IPS DF 6.9 (cell line): ENCODE measurements around the gene FAF1.

Experiments
- DNase-seq: peaks from one replicate; pipeline ENCODE4 v3.0.0-alpha.2; 2013; ENCODE audit warnings: low read depth, low spot score
- H3K27ac ChIP-seq: one replicate; pipeline ENCODE4 v1.5.1; 2013; ENCODE audit warnings: low read length, control low read depth
- H3K27me3 ChIP-seq: 2 replicates; pipeline ENCODE4 v1.6.1; 2013; ENCODE audit warnings: mild to moderate bottlenecking, low read length; ENCODE audit not compliant: control insufficient read depth, insufficient read depth
- H3K36me3 ChIP-seq: 2 replicates; pipeline ENCODE4 v1.6.1; 2013; ENCODE audit warnings: low read length; ENCODE audit not compliant: control insufficient read depth, insufficient read depth
- H3K4me1 ChIP-seq: 2 replicates; pipeline ENCODE4 v1.6.1; 2013; ENCODE audit warnings: low read length; ENCODE audit not compliant: control insufficient read depth, insufficient read depth
- H3K4me3 ChIP-seq: 2 replicates; pipeline ENCODE4 v1.5.1; 2013; ENCODE audit warnings: mild to moderate bottlenecking, low read length
- H3K9me3 ChIP-seq: 2 replicates; pipeline ENCODE4 v1.6.1; 2013; ENCODE audit warnings: low read length, inconsistent platforms; ENCODE audit not compliant: control insufficient read depth, insufficient read depth
- WGBS: extraction: QIAGEN DNeasy Blood & Tissue Kit; methylation state at CpG from one replicate; pipeline ENCODE4 v1.1.7; 2013; ENCODE audit warnings: mixed read lengths, missing lambda C conversion rate; ENCODE audit not compliant: insufficient read length, insufficient coverage; 5-methylcytosine and 5-hydroxymethylcytosine counted together

Gene FAF1

DNA sequence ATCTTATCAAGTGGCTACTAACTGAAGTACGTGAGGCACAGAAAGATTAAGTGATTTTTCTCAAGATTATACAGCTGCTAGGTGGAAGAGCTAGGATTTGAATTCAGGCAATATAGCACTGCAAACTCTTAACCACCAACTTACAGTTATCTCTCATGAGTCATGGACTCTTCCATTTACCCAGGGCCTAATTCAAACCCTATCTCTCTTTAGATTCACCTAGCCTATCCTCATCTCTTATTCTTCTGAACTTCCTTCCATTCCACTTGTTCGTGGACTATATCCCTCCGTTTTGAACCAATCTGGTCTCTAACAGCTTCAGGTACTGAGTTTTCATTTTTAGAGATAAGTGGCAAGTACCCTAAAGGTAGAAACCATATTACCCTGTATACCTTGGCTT, 444.0 kb downstream of the FAF1 start:
- no CpG with 5 or more reads among the region's 3 CpGs for WGBS
- no peak for DNase-seq
- Histone ChIP-seq H3K27me3 (no peaks in the 10 kb centered on the region), H3K27ac (no peak overlapping the region), H3K4me1 (no peaks in the 10 kb centered on the region), H3K4me3 (no peak overlapping the region), H3K9me3 (no peaks in the 10 kb centered on the region), H3K36me3 (no peaks in the 10 kb centered on the region)

GRCh38 chr1:50508040-50508586, 452.0 kb downstream of the FAF1 start:
- no peak overlapping the region for H3K27ac ChIP-seq
- no peaks in the 10 kb centered on the region for H3K36me3 ChIP-seq
- H3K9me3 ChIP-seq, result no peaks in the 10 kb centered on the region
- H3K4me1 ChIP-seq, result no peaks in the 10 kb centered on the region
- no peak for DNase-seq
- H3K27me3 ChIP-seq, result no peaks in the 10 kb centered on the region
- H3K4me3 ChIP-seq, result no peak overlapping the region

GRCh38 chr1:50505427-50505826, 454.6 kb downstream of the FAF1 start:
- no peaks in the 10 kb centered on the region for H3K9me3 ChIP-seq
- H3K4me3 ChIP-seq, result no peak overlapping the region
- DNase-seq, result no peak
- H3K27me3 ChIP-seq, result no peaks in the 10 kb centered on the region
- no peak overlapping the region for H3K27ac ChIP-seq
- no peaks in the 10 kb centered on the region for H3K4me1 ChIP-seq
- H3K36me3 ChIP-seq, result no peaks in the 10 kb centered on the region

- Histone ChIP-seq H3K4me1 (no peaks in the 10 kb centered on the region), H3K36me3 (no peaks in the 10 kb centered on the region), H3K4me3 (no peak overlapping the region), H3K27me3 (no peaks in the 10 kb centered on the region), H3K9me3 (no peaks in the 10 kb centered on the region), H3K27ac (no peak overlapping the region)
- no CpG with 5 or more reads among the region's 1 CpG for WGBS
- DNase-seq, result no peak
Measured at GRCh38 chr1:50503515-50503914, 456.6 kb downstream of the FAF1 start.

DNA sequence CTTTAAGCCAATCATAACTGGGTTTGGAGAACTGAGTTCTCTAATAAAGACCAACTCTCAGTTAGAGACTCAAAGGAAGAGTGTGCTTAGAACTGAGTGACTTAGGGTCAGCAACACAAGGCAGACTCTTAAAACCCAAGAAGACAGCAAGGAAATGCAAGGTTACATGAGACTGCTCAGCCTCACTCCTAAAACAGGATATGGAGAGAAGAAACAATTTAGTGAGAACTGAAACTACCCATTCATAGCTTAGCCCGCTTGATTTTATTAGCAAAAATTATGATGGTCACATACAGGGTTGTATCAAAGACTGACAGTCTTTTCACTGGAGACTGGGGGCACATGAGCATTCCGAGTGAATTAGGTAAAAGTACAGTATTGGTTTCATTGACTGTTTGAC, 457.9 kb downstream of the FAF1 start:
- H3K27me3 ChIP-seq, result no peaks in the 10 kb centered on the region
- no peak overlapping the region for H3K27ac ChIP-seq
- no peak for DNase-seq
- no peaks in the 10 kb centered on the region for H3K9me3 ChIP-seq
- H3K4me1 ChIP-seq, result no peaks in the 10 kb centered on the region
- H3K36me3 ChIP-seq, result no peaks in the 10 kb centered on the region
- WGBS, result no CpG with 5 or more reads among the region's 2 CpGs
- no peak overlapping the region for H3K4me3 ChIP-seq

- no peaks in the 10 kb centered on the region for H3K9me3 ChIP-seq
- no peak overlapping the region for H3K4me3 ChIP-seq
- no peaks in the 10 kb centered on the region for H3K36me3 ChIP-seq
- H3K4me1 ChIP-seq, result no peaks in the 10 kb centered on the region
- WGBS, result no CpG with 5 or more reads among the region's 1 CpG
- no peak overlapping the region for H3K27ac ChIP-seq
- no peak for DNase-seq
- no peaks in the 10 kb centered on the region for H3K27me3 ChIP-seq
Measured at GRCh38 chr1:50497007-50497406, 463.1 kb downstream of the FAF1 start.

DNA sequence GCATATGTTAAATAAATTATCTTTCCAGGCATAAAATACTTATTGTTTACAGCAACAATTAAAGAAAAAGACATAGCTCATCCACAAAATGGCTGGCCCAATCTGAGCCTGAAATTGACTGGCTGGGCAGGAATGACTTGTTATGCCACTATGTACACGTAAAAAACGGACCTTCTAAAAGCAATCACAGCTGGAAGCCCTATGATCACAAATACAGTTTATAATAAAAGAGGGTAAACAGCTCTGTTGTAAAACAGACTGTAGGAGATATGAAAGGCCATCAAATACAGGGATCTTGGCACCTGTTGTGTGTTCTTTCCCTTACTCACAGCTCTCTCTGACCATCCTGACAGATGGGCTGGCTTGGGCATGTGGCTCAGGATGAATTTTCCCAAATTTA, 466.4 kb downstream of the FAF1 start:
- Histone ChIP-seq H3K27me3 (no peaks in the 10 kb centered on the region), H3K9me3 (no peaks in the 10 kb centered on the region), H3K36me3 (no peaks in the 10 kb centered on the region), H3K4me3 (no peak overlapping the region), H3K4me1 (no peaks in the 10 kb centered on the region), H3K27ac (no peak overlapping the region)
- WGBS, result no CpG with 5 or more reads among the region's 2 CpGs
- DNase-seq, result no peak

DNA sequence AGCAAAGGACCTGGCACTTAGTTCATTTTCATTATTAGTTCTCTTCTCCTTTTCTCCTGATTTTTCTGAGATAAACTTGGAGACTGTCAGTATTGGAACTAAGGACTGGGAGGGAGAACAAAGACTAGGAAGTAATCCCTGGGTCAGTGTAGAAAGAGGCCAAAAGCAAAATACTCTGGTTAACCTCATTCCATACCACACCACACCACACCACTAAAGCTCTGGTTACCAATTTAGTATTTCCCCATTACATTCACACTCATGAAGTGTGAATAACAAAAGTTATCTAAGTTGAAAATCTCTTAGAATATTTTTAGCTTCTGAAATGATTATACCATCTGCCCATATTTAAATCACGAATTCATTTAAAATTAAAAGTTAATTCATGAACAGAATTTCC, 467.9 kb downstream of the FAF1 start:
- WGBS, result 100% methylated on average over 1 of the region's 1 CpG
- Histone ChIP-seq H3K36me3 (no peaks in the 10 kb centered on the region), H3K27ac (no peak overlapping the region), H3K4me1 (no peaks in the 10 kb centered on the region), H3K27me3 (no peaks in the 10 kb centered on the region), H3K4me3 (no peak overlapping the region), H3K9me3 (no peaks in the 10 kb centered on the region)
- DNase-seq, result no peak

DNA sequence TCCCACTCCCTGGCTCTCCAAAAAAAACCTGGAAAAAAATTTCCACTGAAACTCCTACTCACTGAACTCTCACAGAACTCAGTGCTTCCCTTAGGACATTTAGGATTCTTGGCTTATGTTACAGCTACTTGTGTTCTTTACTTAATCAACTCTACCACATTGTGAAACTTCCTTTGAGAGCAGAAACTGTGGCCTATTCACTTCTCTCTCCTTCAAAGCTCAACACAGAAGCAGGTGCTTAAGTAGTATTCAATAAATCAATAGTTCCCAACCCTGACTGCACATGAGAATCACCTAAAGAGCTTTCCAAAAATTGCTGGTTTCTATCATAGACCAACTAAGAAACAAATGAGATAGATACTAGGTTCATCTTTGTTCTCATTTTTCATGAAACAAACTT, 468.9 kb downstream of the FAF1 start:
- no peaks in the 10 kb centered on the region for H3K4me1 ChIP-seq
- H3K9me3 ChIP-seq, result no peaks in the 10 kb centered on the region
- no peaks in the 10 kb centered on the region for H3K27me3 ChIP-seq
- H3K4me3 ChIP-seq, result no peak overlapping the region
- no peak overlapping the region for H3K27ac ChIP-seq
- no peak for DNase-seq
- H3K36me3 ChIP-seq, result no peaks in the 10 kb centered on the region

DNA sequence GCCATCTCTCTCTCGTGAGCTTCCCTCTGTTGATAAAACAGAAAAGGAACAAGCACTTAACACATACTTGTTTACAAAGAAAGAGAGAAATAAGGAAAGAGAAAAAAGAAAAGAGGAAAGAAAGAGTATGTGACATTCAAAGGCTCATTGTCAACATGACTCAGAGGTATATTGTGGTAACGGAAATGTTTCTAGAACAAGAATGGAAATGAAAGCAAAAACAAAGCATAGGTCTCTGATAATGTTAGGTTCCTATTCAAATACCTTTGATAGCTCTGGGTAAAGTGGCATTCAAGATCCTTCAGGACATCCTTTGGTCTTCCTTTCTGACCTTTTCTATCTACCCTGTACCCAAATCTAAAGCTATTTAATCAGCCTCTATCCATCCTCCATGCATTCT, 469.4 kb downstream of the FAF1 start:
- Histone ChIP-seq H3K36me3 (no peaks in the 10 kb centered on the region), H3K27me3 (no peaks in the 10 kb centered on the region), H3K9me3 (no peaks in the 10 kb centered on the region), H3K4me3 (no peak overlapping the region), H3K27ac (no peak overlapping the region), H3K4me1 (no peaks in the 10 kb centered on the region)
- WGBS, result no CpG with 5 or more reads among the region's 2 CpGs
- no peak for DNase-seq

DNA sequence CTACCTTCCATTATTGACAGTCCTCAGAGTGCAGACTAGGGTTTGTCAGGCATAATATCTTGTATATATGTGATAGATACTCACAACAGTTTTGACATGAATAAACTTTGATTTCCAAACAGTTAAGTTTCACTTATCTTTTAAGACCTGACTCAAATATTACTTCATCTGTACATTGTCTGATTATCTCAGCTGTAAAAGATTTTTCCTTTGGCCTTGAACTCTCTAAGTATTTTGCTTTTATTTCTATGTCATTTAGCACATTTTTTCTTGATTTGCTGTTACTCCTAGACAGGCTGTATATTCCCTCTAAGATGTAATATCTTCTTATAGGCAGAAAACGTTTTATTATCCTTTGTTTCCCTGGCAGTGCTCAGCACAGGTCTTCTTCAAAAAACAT, 471.2 kb downstream of the FAF1 start:
- no peaks in the 10 kb centered on the region for H3K4me1 ChIP-seq
- no CpG with 5 or more reads among the region's 1 CpG for WGBS
- DNase-seq, result no peak
- no peaks in the 10 kb centered on the region for H3K27me3 ChIP-seq
- no peak overlapping the region for H3K27ac ChIP-seq
- no peak overlapping the region for H3K4me3 ChIP-seq
- no peaks in the 10 kb centered on the region for H3K36me3 ChIP-seq
- no peaks in the 10 kb centered on the region for H3K9me3 ChIP-seq
